Ovary (tissue), 3 donors: Measurements from ENCODE around the gene ATAD3B.
"Not testable (repeated sequence)": the region's sequence is repeated elsewhere in the genome, so short reads cannot be mapped to it uniquely, and the experiment has no call there.

ENCODE experiments used
- CTCF ChIP-seq, 3 donors: fragments of 450-650 bp in 2 of 3; fragments of 200-600 bp in 1 of 3; IDR thresholded peaks; one replicate each; pipeline versions ENCODE4 v1.5.1 to v1.8.0; 2016 to 2022; ENCODE audit warnings: antibody characterized with exemption in 3 of 3, mild to moderate bottlenecking in 1 of 3
- POLR2A ChIP-seq: fragments of 450-650 bp; IDR thresholded peaks from one replicate; pipeline ENCODE4 v1.6.1; 2017; ENCODE audit warnings: antibody characterized with exemption, mild to moderate bottlenecking, moderate library complexity
- donor health status: DM: no; HTN: no; CAD: no.

- not testable (repeated sequence) for TF ChIP-seq POLR2A; CTCF (IDR thresholded peaks at IDR 0.05)
These were observed 34.2 kb downstream of the ATAD3B start for GRCh38 chr1:1505801-1506200.
